A673 (cell line): Measurements from ENCODE around the gene FAM32A. TPM values are rescaled to one million over a fixed set of nuclear protein-coding genes. Genes with fewer than 3 reads are reported as not detected.

ENCODE experiments used
- BruUV-seq: library from RNA; stranded (reverse); fragments of 400-500 nt; replicated peaks from 2 replicates; lab custom pipeline; 2021; lab: Mats Ljungman, UMichigan
- CTCF ChIA-PET: fragments of 300-600 bp; sonication (Branson Sonifier 250); formaldehyde crosslinking; loops from one replicate; lab custom pipeline; 2022; ENCODE audit warnings: antibody characterized with exemption; lab: Charles Lee
- POLR2A ChIA-PET: fragments of 300-600 bp; sonication (Branson Sonifier 250); formaldehyde crosslinking; loops from one replicate; lab custom pipeline; 2022; ENCODE audit warnings: antibody characterized with exemption; ENCODE audit not compliant: low non-redundant PET; lab: Charles Lee
- DNase-seq: peaks from one replicate; pipeline ENCODE4 v3.0.0-alpha.2; 2015; ENCODE audit warnings: low spot score
- H3K27ac ChIP-seq: fragments of 200-600 bp; sonication (generic); 2 replicates; pipeline ENCODE4 v1.5.1; 2016; ENCODE audit warnings: mixed run types, low read depth, mild to moderate bottlenecking, mixed read lengths, antibody characterized with exemption, low read length; ENCODE audit not compliant: poor library complexity, severe bottlenecking
- H3K27me3 ChIP-seq: fragments of 200-600 bp; sonication (generic); replicated peaks from 2 replicates; pipeline ENCODE4 v1.6.1; 2017; ENCODE audit warnings: mixed run types, low read depth, mild to moderate bottlenecking, mixed read lengths, antibody characterized with exemption, low read length; ENCODE audit not compliant: insufficient read depth, poor library complexity
- H3K36me3 ChIP-seq: fragments of 200-600 bp; sonication (generic); 2 replicates; pipeline ENCODE4 v1.6.1; 2016; ENCODE audit warnings: mixed run types, mild to moderate bottlenecking, mixed read lengths, antibody characterized with exemption, low read length; ENCODE audit not compliant: insufficient read depth, poor library complexity, severe bottlenecking
- H3K4me1 ChIP-seq: fragments of 200-600 bp; sonication (generic); 2 replicates; pipeline ENCODE4 v1.6.1; 2017; ENCODE audit warnings: mixed run types, mild to moderate bottlenecking, mixed read lengths, antibody characterized with exemption, low read length; ENCODE audit not compliant: insufficient read depth, poor library complexity, severe bottlenecking
- H3K4me3 ChIP-seq: fragments of 200-600 bp; sonication (generic); 2 replicates; pipeline ENCODE4 v1.5.1; 2016; ENCODE audit warnings: low read depth, mixed run types, mild to moderate bottlenecking, mixed read lengths, low read length; ENCODE audit not compliant: poor library complexity, severe bottlenecking
- H3K9me3 ChIP-seq: fragments of 200-600 bp; sonication (generic); 2 replicates; pipeline ENCODE4 v1.6.1; 2016; ENCODE audit warnings: mixed run types, low read depth, mild to moderate bottlenecking, mixed read lengths, antibody characterized with exemption, low read length; ENCODE audit not compliant: poor library complexity, severe bottlenecking
- CTCF ChIP-seq: fragments of 300-800, 200-600 bp; sonication (generic); conservative IDR thresholded peaks from 2 replicates; pipeline ENCODE4 v1.5.1; 2017; ENCODE audit warnings: low read depth, mild to moderate bottlenecking, antibody characterized with exemption, low read length, moderate library complexity, mixed read lengths
- EZH2 ChIP-seq: fragments of 200-600 bp; sonication (generic); IDR thresholded peaks from 2 replicates; pipeline ENCODE4 v1.6.1; 2017; ENCODE audit warnings: borderline replicate concordance, low read depth, mild to moderate bottlenecking, mixed read lengths, antibody characterized with exemption, low read length; ENCODE audit not compliant: poor library complexity, severe bottlenecking
- intact Hi-C: fragments of 100-400 bp; cut with micrococcal nuclease; formaldehyde crosslinking; loops from one replicate; pipeline ENCODE4 v1.10.0; 2022; ENCODE audit not compliant: unreplicated experiment
- total RNA-seq: library from RNA; stranded (reverse); gene quantifications from 2 replicates; pipeline ENCODE4 v1.2.3, GENCODE V29; 2021

The FAM32A gene
- total RNA-seq, 1 experiment from 2014 or later, result 93.2 TPM

- CTCF ChIA-PET, result no interaction called here
- H3K27me3 ChIP-seq, result no peaks in the 10 kb centered on the region
- POLR2A ChIA-PET, result no interaction called here
- no peaks in the 10 kb centered on the region for H3K9me3 ChIP-seq
- intact Hi-C loops, result no loop called here
- DNase-seq, result no peak
- no peak overlapping the region for H3K27ac ChIP-seq
- H3K36me3 ChIP-seq, result peaks cover 38% of the 10 kb centered on the region
- no TSS peak for BruUV-seq
- H3K4me3 ChIP-seq, result no peak overlapping the region
- TF ChIP-seq CTCF, result no peak
- no peak for TF ChIP-seq EZH2
- H3K4me1 ChIP-seq, result no peaks in the 10 kb centered on the region
These were observed 20.9 kb downstream of the FAM32A start for GRCh38 chr19:16206046-16206605.

GRCh38 chr19:16206637-16207036 lies 21.4 kb downstream of the FAM32A start:
- peaks cover 38% of the 10 kb centered on the region for H3K36me3 ChIP-seq
- TF ChIP-seq EZH2 (no peak), CTCF (no peak)
- H3K4me3 ChIP-seq, result no peak overlapping the region
- no peaks in the 10 kb centered on the region for H3K27me3 ChIP-seq
- ChIA-PET CTCF (no interaction called here), POLR2A (no interaction called here)
- H3K4me1 ChIP-seq, result no peaks in the 10 kb centered on the region
- H3K9me3 ChIP-seq, result no peaks in the 10 kb centered on the region
- no TSS peak for BruUV-seq
- no peak for DNase-seq
- H3K27ac ChIP-seq, result no peak overlapping the region
- intact Hi-C loops, result no loop called here

GRCh38 chr19:16207063-16207462 lies 21.9 kb downstream of the FAM32A start:
- BruUV-seq, result no TSS peak
- no peak for DNase-seq
- intact Hi-C loops, result no loop called here
- peaks cover 33% of the 10 kb centered on the region for H3K36me3 ChIP-seq
- H3K27ac ChIP-seq, result no peak overlapping the region
- H3K4me1 ChIP-seq, result no peaks in the 10 kb centered on the region
- no peak overlapping the region for H3K4me3 ChIP-seq
- no peaks in the 10 kb centered on the region for H3K27me3 ChIP-seq
- TF ChIP-seq CTCF (no peak), EZH2 (no peak)
- ChIA-PET POLR2A (no interaction called here), CTCF (no interaction called here)
- H3K9me3 ChIP-seq, result no peaks in the 10 kb centered on the region
